Activated naive CD8-positive, alpha-beta T cell (primary cell): Measurements from ENCODE around the gene OR6X1.

Experiments
- H3K27ac Mint-ChIP-seq: one replicate; pipeline ENCODE4 v1.8.0; 2021; ENCODE audit warnings: mixed read lengths
- H3K27me3 Mint-ChIP-seq: one replicate; pipeline ENCODE4 v1.8.0; 2021; ENCODE audit warnings: mixed read lengths
- H3K36me3 Mint-ChIP-seq: one replicate; pipeline ENCODE4 v1.8.0; 2021; ENCODE audit warnings: mixed read lengths
- H3K4me1 Mint-ChIP-seq: one replicate; pipeline ENCODE4 v1.8.0; 2021; ENCODE audit warnings: low read depth, mixed read lengths
- H3K4me3 Mint-ChIP-seq: one replicate; pipeline ENCODE4 v1.8.0; 2021; ENCODE audit warnings: mild to moderate bottlenecking, mixed read lengths
- H3K9me3 Mint-ChIP-seq: one replicate; pipeline ENCODE4 v1.8.0; 2021; ENCODE audit warnings: low read depth, mixed read lengths

The OR6X1 gene, protein sequence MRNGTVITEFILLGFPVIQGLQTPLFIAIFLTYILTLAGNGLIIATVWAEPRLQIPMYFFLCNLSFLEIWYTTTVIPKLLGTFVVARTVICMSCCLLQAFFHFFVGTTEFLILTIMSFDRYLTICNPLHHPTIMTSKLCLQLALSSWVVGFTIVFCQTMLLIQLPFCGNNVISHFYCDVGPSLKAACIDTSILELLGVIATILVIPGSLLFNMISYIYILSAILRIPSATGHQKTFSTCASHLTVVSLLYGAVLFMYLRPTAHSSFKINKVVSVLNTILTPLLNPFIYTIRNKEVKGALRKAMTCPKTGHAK

DNA sequence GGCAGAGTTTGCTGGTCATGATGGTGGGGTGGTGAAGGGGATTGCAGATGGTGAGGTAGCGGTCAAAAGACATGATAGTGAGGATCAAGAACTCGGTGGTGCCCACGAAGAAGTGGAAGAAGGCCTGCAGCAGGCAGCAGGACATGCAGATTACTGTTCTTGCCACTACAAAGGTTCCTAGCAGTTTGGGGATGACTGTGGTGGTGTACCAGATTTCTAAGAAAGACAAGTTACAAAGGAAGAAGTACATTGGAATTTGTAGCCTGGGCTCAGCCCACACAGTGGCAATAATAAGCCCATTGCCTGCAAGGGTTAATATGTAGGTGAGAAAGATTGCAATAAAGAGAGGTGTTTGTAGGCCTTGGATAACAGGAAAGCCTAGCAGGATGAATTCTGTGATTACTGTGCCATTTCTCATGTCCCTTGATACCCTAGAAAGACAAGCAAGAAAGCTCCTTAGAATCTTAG, at the start of gene OR6X1:
Gene OR6X1, minus strand, starts transcription at position 418 of the 468 bp plus-strand sequence. Its CDS starts 0 bp downstream, at position 418.
- peaks cover 5% of the 10 kb centered on the region for H3K36me3 Mint-ChIP-seq
- no peaks in the 10 kb centered on the region for H3K4me1 Mint-ChIP-seq
- H3K9me3 Mint-ChIP-seq, result no peaks in the 10 kb centered on the region
- H3K27ac Mint-ChIP-seq, result no peak within 1 kb of the TSS
- no peak within 1 kb of the TSS for H3K4me3 Mint-ChIP-seq
- peaks cover 32% of the 10 kb centered on the region for H3K27me3 Mint-ChIP-seq

DNA sequence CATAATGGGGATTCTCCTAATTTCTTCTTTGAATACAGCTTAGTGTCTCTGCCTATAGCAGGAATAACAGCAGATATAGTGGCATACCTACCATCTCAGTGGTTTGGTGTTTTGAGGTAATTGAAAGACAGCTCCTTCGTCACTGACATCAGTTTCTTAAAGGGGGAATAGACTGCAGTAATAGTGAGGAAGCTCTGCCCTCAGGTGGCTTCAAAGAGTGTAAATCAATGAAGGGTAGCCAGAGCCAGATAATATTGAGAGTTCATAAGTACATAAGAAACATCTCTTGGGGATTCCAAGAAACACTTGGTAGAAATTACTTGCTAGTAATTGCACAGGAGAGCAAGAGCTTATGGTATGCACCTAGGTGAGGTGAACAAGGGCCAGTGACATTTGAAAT, 47.4 kb upstream of the OR6X1 start:
- Mint-ChIP-seq H3K27ac (no peak overlapping the region), H3K4me1 (no peaks in the 10 kb centered on the region), H3K4me3 (no peak overlapping the region), H3K36me3 (no peaks in the 10 kb centered on the region), H3K9me3 (no peaks in the 10 kb centered on the region), H3K27me3 (peaks cover 1% of the 10 kb centered on the region)

DNA sequence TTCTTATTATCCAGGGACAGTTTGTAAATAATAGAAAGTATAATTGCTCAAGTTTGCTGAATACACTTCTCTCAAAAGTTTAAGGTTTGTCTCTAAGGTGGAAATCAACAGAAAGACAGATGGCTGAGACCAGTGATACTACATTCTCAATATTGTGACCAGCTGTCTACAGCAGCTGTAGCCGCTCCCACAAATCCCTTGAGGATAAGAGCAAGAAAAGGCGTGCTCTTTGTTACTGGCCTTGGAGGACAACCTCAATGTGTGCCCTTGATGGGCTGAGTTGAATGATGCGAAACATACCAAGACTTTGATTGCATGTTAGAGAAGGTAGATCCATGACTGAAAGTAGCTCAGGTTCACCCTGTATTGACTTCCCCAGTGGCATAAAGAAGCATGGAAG, 45.7 kb upstream of the OR6X1 start:
- peaks cover 1% of the 10 kb centered on the region for H3K27me3 Mint-ChIP-seq
- H3K27ac Mint-ChIP-seq, result no peak overlapping the region
- no peaks in the 10 kb centered on the region for H3K9me3 Mint-ChIP-seq
- H3K36me3 Mint-ChIP-seq, result no peaks in the 10 kb centered on the region
- no peaks in the 10 kb centered on the region for H3K4me1 Mint-ChIP-seq
- no peak overlapping the region for H3K4me3 Mint-ChIP-seq

DNA sequence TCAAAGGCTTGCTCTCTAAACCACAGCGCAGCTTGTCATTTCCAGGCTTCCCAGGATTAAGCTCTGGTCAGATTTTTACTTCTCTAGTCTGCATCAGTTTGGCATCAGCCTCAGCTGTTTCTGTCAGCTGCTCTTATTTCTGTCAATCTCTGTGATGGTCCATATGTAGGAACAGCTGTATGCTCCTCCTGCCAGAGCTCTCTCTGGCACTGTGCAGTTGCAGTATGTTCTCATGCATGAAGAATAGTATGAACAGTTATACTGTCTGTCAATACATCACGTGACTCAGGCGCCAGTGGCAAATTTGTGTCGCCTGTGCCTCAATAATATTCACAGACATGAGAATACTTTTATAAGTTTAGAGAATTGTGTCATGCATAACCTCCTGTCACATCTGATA, 45.1 kb upstream of the OR6X1 start:
- H3K27me3 Mint-ChIP-seq, result peaks cover 1% of the 10 kb centered on the region
- no peaks in the 10 kb centered on the region for H3K9me3 Mint-ChIP-seq
- no peak overlapping the region for H3K4me3 Mint-ChIP-seq
- H3K4me1 Mint-ChIP-seq, result no peaks in the 10 kb centered on the region
- no peak overlapping the region for H3K27ac Mint-ChIP-seq
- no peaks in the 10 kb centered on the region for H3K36me3 Mint-ChIP-seq

DNA sequence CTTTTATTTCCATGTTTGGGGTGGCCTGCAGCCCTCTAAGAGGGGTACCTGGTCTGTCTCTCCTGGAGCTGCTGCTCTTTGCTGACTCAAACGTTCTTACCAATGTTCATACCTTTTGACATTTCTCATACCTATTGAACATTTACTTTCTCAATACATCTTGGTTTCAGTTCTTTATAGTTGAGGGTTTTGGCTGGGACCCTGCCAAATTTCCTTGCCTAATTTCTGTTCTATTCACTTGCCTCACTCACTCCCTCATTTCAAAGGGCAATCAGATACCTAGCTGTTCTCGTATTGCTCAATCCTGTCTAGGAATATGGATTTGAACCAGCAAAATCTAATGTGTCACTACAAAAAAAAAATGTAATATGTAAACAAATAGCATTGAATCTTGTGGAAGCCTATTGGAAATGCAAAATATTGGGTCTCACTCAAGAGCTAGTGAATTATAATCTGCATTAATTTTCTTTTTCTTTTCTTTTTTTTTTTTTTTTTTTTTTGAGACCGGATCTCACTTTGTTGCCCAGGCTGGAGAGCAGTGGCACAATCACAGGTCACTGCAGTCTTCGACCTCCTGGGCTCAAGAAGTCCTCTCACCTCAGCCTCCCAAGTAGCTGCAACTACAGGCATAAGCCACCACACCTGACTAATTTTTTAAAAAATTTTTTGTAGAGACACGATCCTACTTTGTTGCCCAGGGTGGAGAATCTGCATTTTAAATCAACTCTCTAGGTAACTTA, 44.4 kb upstream of the OR6X1 start:
- no peaks in the 10 kb centered on the region for H3K36me3 Mint-ChIP-seq
- no peak overlapping the region for H3K27ac Mint-ChIP-seq
- H3K4me1 Mint-ChIP-seq, result no peaks in the 10 kb centered on the region
- no peaks in the 10 kb centered on the region for H3K9me3 Mint-ChIP-seq
- peaks cover 1% of the 10 kb centered on the region for H3K27me3 Mint-ChIP-seq
- no peak overlapping the region for H3K4me3 Mint-ChIP-seq

DNA sequence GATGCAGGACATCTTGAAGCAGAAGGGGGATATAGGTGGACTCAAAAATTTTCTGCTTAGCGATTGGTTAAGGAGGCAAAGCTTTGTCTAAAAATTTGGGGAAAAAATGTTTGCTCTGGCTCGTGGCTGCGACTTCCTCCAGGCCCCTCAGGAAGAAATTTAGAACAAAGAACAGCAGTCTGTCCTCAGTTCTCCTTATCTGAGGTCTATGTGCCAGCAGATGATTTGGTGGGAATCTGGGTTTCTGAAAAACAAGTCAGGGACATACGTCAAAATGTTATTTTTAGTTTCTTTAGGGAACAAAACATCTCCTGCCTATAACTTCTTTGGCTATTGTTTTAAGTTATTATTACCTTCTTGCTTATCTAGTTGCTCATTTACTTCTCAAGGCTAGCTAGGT, 43.8 kb upstream of the OR6X1 start:
- Mint-ChIP-seq H3K4me3 (no peak overlapping the region), H3K4me1 (no peaks in the 10 kb centered on the region), H3K9me3 (no peaks in the 10 kb centered on the region), H3K27ac (no peak overlapping the region), H3K36me3 (no peaks in the 10 kb centered on the region), H3K27me3 (no peaks in the 10 kb centered on the region)

DNA sequence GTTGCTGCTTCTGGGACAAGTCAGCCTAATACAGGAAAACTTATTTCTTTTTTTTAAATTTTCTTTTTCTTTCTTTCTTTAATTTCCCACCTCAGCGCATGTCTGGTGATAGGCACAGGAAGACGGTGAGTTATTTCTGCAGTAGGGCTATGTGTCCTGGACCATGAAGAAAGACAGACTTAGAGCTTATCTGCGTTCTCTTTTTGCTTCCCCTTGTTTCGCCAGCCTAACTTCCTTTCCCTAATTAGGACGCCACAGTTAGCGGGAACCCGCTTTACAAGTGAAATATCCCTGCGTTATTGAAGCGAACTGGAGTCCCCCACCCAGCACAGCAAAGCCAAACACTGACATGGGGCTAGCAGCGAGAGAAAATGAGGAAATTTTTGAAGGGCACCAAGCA, 43.2 kb upstream of the OR6X1 start:
- H3K27me3 Mint-ChIP-seq, result peaks cover 2% of the 10 kb centered on the region
- no peaks in the 10 kb centered on the region for H3K9me3 Mint-ChIP-seq
- H3K4me3 Mint-ChIP-seq, result no peak overlapping the region
- H3K4me1 Mint-ChIP-seq, result no peaks in the 10 kb centered on the region
- no peak overlapping the region for H3K27ac Mint-ChIP-seq
- no peaks in the 10 kb centered on the region for H3K36me3 Mint-ChIP-seq

DNA sequence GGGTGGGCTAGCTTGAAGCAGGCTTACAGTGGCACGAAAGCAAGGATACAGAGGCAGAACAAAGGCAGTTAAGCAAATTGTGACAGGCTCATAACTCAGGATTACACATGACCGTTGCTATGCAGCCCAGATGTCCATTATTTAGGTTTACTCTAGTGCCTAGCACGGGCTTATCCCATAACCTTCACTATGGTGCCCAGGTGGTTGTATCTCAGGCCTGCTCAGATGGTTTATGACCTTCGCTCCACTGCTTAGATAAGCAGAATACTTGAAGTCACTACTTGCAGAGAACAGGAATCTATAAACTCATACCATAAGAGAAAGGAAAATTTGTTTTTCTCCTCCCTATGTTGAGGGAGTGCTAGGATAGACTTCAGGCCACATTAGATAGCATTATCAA, 42.8 kb upstream of the OR6X1 start:
- Mint-ChIP-seq H3K27ac (no peak overlapping the region), H3K4me1 (no peaks in the 10 kb centered on the region), H3K27me3 (peaks cover 2% of the 10 kb centered on the region), H3K36me3 (no peaks in the 10 kb centered on the region), H3K9me3 (no peaks in the 10 kb centered on the region), H3K4me3 (no peak overlapping the region)

DNA sequence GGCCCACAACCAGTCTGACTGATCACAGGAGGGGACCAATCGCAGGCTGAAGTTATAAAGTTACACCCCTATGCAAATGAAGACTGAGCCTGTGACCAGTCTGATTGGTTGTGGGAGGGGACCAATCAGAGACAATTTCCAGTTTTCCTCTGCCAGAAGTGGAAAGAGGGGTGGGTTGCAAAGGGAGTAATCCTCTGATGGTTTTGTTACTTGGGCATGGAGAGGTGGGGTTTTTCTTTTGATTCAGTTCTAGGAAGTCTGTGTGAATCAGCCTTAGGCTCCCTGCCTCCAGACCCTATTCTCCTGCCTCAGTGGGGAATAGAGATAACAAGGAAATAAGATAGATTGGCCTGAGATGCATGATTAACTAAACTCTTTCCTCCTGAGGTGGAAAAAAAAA, 41.9 kb upstream of the OR6X1 start:
- no peaks in the 10 kb centered on the region for H3K36me3 Mint-ChIP-seq
- peaks cover 2% of the 10 kb centered on the region for H3K27me3 Mint-ChIP-seq
- no peak overlapping the region for H3K4me3 Mint-ChIP-seq
- H3K4me1 Mint-ChIP-seq, result no peaks in the 10 kb centered on the region
- H3K27ac Mint-ChIP-seq, result no peak overlapping the region
- no peaks in the 10 kb centered on the region for H3K9me3 Mint-ChIP-seq

DNA sequence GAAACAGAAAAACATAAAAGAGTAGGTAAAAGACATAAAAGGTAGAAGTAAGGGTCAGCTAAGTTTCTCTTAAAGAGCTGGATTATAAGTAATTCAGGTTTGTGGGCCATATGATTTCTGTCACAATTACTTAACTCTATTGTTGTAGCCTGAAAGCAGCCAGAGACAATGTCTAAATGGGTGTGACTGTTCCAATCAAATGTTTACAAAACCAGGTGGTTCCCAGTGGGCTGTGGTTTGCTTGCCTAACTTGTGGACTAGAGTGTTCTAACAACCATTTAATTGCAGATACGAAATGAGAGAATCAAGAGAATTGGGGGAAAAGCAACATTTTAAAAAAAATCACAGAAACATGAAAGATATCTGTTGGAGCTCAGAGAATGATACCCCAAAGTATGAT, 29.2 kb upstream of the OR6X1 start:
- Mint-ChIP-seq H3K9me3 (no peaks in the 10 kb centered on the region), H3K27me3 (peaks cover 9% of the 10 kb centered on the region), H3K27ac (no peak overlapping the region), H3K4me3 (no peak overlapping the region), H3K36me3 (no peaks in the 10 kb centered on the region), H3K4me1 (no peaks in the 10 kb centered on the region)

DNA sequence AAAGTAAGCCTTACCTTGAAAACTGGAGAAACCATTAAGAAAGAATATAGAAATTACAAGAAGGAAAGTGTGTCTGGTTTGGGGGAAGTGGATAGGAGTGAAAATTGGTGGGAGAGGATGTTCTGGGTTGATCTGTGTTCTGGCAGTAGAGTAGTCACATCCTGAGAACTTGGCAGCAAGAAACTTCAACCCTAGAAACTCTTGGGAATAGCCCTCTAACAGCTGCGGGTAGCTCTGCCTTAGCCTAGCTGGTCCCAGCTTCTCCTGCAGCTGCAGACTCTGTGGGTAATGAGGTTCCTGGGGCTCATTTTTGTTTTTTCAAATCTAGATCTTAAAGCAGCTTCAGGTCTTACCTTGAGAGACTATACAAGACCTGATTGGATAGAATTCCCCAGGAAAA, 24.2 kb upstream of the OR6X1 start:
- Mint-ChIP-seq H3K4me3 (no peak overlapping the region), H3K27me3 (peaks cover 11% of the 10 kb centered on the region), H3K4me1 (no peaks in the 10 kb centered on the region), H3K9me3 (no peaks in the 10 kb centered on the region), H3K36me3 (no peaks in the 10 kb centered on the region), H3K27ac (no peak overlapping the region)

DNA sequence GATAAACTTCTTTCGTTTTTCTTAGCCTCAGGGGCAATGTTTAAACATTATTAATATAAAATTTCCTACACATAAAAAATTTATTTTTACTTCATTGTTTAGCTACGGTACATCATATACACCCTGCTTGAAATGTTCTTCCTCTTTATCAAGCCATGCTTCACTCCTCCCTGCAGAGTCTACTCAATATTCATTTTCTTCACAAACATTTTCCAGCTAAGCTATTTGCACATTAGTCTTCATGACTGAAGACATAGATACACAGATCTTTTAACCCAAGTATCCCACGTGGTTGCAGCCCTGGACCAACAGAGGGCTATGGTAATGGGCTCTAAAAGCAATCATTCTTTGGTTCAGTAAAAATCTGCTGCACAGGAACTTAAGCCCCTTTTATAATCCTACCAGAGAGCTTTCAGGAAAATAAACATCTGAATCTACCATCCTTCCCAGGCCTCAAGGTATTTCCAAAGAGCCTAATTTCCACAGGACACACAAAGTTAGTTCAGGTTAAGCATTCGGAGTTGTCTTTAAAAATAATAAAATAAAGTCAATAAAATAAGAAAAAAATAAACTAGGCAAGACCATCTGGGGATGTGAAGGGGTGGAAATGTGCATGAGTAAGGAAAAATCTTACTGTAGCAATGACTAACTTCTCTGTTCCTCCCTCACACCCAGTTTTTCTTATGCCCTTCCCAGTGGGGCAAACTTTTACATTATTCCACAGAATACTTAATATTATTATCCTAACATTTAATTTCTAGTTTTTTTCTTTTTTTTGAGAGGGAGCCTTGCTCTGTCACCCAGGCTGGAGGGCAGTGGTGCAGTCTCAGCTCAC, 21.6 kb upstream of the OR6X1 start:
- no peaks in the 10 kb centered on the region for H3K36me3 Mint-ChIP-seq
- H3K27ac Mint-ChIP-seq, result no peak overlapping the region
- no peaks in the 10 kb centered on the region for H3K9me3 Mint-ChIP-seq
- H3K4me3 Mint-ChIP-seq, result no peak overlapping the region
- no peaks in the 10 kb centered on the region for H3K4me1 Mint-ChIP-seq
- H3K27me3 Mint-ChIP-seq, result peaks cover 9% of the 10 kb centered on the region

DNA sequence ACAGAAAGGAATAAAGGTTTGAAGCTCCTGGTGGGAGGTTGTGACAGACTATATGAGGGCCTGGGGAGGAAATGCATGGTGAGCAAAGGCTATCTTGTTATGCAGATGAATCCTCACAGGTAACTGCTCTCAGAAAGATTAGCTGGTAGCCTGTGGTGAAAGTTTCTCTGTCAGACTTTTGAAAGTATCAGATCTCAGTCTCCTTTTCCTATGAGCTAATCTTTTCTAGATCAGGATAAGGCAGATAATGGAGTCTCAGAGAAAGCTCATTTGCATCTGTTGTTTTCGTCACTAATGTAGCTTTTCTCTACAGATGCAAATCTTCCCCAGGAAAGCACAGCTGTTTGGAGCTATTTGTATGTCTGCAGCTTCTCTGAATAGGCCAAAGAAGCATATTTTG, 21.0 kb upstream of the OR6X1 start:
- no peak overlapping the region for H3K4me3 Mint-ChIP-seq
- H3K9me3 Mint-ChIP-seq, result no peaks in the 10 kb centered on the region
- H3K36me3 Mint-ChIP-seq, result no peaks in the 10 kb centered on the region
- peaks cover 9% of the 10 kb centered on the region for H3K27me3 Mint-ChIP-seq
- no peak overlapping the region for H3K27ac Mint-ChIP-seq
- H3K4me1 Mint-ChIP-seq, result no peaks in the 10 kb centered on the region

DNA sequence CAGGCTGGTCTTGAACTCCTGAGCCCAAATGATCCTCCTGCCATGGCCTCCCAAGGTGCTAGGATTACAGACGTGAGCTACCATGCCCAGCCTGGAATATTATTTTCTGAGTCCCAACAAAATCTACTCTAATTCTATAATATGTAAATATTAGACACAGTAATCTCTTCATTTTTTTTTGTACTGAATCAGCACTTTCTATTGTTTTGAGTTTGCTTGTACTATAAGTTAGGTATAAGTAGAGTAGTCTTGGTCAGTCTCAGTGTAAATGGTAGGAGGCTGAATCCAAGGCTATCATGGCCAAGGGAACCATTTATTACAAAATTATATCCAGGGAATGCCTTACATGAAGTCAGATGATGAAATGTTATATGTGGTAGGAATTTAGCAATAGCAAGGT, 19.6 kb upstream of the OR6X1 start:
- Mint-ChIP-seq H3K27ac (no peak overlapping the region), H3K27me3 (peaks cover 6% of the 10 kb centered on the region), H3K9me3 (no peaks in the 10 kb centered on the region), H3K4me1 (no peaks in the 10 kb centered on the region), H3K36me3 (no peaks in the 10 kb centered on the region), H3K4me3 (no peak overlapping the region)

DNA sequence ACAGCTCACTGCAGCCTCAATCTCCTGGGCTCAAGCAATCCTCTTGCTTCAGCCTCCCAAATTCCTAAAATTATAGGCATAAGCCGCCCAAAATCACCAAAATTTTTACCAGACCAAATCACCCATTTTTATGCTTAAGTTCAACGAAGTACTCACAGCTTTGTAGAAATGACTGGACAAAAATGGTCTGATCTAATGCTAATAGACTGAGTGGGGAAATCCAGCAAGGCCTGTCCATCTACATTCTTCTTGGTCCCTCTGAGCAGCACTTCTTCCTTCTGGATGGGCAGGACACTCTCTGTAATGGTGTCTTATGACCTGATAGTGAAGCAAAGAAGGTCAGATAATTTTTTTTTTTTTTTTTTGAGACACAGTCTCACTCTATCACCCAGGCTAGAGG, 18.7 kb upstream of the OR6X1 start:
- no peak overlapping the region for H3K27ac Mint-ChIP-seq

More for the DNA sequence above, 18.7 kb upstream of the OR6X1 start:
- Mint-ChIP-seq H3K4me3 (no peak overlapping the region), H3K4me1 (no peaks in the 10 kb centered on the region), H3K36me3 (no peaks in the 10 kb centered on the region), H3K9me3 (no peaks in the 10 kb centered on the region), H3K27me3 (peaks cover 5% of the 10 kb centered on the region)
